T47D (cell line): ENCODE measurements around the gene PRRG3.

Source experiments
- DNase-seq, 2 experiments: peaks; one replicate each; pipeline versions ENCODE4 v3.0.0 to v3.0.0-alpha.2; 2011 to 2012; ENCODE audit warnings: low read depth in 1 of 2, low spot score in 1 of 2
- JUND ChIP-seq: IDR thresholded peaks from 2 replicates; pipeline ENCODE4 v1.6.1; 2012; ENCODE audit warnings: low read depth
- in situ Hi-C: cut with HindIII; loops from 2 replicates; pipeline ENCODE4 v1.10.0; 2016; ENCODE audit warnings: low sequenced_read_pairs, low pct_unique_long_range_greater_than_20kb

PRRG3 gene

DNA sequence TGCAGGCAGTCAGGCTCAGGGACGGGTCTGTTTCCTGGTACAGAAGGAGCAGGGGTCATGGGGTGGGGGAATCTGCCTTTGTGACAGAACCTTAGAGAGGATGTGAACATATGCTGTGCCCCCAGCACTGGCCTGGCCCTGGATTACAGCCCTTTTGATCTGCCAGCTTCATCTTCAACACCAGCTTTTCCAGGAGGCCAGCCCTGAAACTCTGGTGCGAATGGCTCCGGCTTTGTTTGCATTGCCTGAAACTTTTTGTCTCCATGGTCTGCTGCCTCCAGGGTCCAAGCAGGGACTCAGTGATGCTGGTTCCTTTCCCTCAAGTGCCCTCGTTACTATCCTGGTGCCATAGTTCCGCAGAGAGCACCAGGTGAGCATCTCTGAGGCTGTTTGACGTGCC, 41.4 kb downstream of the PRRG3 start:
- in situ Hi-C loops: no loop called here
- no peak for TF ChIP-seq JUND
- DNase-seq: no peak

DNA sequence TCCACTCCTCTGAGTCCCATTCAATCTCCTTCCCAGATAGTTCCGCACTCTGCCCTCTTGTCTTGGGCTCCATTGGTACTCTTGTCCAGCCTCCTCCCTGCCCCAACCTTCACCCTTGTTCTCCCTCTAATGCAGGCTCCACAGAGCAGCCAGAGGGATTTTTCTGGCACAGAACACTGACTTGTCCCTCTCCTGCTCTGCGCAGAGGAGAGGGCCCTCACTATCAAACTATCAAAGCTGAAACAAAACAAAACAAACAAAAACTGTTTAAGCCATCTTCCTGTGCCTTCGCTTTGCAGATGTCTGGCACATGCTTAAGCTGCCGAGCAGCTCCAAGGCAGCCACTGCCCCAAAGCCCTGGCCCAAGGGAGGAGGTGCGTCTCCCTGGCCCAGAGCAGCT, 42.2 kb downstream of the PRRG3 start:
- in situ Hi-C loops: no loop called here
- no peak for DNase-seq
- no peak for TF ChIP-seq JUND

DNA sequence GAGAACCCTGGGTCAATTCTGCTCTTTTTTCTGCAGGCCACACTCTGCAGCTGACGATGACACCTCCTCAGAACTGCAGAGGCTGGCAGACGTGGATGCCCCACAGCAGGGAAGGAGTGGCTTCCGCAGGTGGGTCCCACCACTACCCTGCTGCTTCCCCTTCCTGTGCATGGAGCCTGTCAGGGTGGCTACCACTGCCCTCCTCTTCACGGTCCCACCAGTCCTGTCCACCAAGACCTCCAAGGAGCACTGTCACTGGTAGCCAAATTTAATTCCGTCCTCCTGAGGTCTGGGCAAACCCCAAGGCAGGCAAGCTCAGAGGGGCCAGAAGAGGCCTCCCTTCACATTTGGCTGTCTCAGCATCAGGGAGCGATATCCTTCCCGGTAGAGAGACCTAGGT, 43.5 kb downstream of the PRRG3 start:
- DNase-seq: no peak
- in situ Hi-C loops: no loop called here
- no peak for TF ChIP-seq JUND

DNA sequence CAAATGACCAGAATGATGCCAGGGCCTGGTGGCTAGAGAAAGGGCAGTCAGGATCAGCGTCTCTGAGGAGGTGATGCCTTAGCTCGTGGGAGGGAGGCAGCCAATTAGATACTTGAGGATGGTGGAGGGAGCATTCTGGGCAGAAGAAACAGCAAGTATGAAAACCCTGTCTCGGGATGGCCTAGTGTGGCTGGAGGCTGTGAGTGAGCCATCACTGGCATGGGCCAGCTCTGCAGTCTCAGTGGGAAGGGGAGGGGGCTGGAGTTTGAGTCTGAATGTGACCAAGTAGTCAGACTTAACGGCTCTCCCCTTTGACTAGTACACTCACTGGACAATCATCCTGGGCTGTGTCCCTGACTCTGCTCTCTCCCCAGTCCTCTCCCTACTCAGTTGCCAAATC, 46.3 kb downstream of the PRRG3 start:
- in situ Hi-C loops: no loop called here
- DNase-seq: no peak
- no peak for TF ChIP-seq JUND

DNA sequence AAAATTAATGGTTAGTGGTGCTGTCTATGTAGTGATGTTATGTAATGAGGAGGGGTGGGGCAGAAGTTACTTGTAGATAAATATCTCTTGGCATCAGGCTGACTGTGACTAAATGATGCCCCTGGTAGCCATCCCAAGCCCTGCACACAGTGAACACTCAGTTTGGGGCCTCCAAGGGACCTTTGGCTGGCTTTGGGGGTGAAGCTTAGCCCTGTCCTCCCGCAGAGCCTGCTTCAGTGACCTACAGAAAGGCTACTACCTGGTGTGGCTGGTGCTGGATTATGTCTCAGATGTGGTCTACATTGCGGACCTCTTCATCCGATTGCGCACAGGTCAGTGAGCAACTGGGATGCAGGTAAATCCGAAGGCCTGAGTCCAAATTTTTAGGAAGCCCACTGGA, 47.1 kb downstream of the PRRG3 start:
- TF ChIP-seq JUND: no peak
- in situ Hi-C loops: no loop called here
- DNase-seq: no peak

DNA sequence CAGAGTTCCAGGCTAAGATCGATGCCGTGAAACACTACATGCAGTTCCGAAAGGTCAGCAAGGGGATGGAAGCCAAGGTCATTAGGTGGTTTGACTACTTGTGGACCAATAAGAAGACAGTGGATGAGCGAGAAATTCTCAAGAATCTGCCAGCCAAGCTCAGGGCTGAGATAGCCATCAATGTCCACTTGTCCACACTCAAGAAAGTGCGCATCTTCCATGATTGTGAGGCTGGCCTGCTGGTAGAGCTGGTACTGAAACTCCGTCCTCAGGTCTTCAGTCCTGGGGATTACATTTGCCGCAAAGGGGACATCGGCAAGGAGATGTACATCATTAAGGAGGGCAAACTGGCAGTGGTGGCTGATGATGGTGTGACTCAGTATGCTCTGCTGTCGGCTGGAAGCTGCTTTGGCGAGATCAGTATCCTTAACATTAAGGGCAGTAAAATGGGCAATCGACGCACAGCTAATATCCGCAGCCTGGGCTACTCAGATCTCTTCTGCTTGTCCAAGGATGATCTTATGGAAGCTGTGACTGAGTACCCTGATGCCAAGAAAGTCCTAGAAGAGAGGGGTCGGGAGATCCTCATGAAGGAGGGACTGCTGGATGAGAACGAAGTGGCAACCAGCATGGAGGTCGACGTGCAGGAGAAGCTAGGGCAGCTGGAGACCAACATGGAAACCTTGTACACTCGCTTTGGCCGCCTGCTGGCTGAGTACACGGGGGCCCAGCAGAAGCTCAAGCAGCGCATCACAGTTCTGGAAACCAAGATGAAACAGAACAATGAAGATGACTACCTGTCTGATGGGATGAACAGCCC, 48.6 kb downstream of the PRRG3 start:
- TF ChIP-seq JUND: no peak
- DNase-seq: no peak
- in situ Hi-C loops: no loop called here

DNA sequence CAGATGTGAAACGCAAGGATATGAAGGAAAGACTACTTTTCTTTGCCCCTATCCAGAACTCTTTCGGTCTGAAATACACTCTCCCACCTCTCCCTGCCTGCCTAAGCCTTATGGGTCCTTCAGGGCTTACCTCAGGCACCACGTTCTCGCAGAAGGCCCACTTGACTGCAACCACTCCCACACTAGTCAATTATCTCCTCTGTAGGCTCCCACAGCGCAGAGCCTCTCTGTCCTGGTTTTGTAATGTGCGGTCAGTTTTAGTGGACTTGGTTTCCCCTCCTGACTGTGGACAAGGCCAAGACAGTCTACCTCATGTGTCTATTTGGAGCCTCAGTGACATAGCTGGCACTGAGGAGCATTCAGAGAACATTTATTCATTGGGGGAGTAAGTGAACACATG, 50.4 kb downstream of the PRRG3 start:
- DNase-seq: no peak
- in situ Hi-C loops: no loop called here
- TF ChIP-seq JUND: no peak

DNA sequence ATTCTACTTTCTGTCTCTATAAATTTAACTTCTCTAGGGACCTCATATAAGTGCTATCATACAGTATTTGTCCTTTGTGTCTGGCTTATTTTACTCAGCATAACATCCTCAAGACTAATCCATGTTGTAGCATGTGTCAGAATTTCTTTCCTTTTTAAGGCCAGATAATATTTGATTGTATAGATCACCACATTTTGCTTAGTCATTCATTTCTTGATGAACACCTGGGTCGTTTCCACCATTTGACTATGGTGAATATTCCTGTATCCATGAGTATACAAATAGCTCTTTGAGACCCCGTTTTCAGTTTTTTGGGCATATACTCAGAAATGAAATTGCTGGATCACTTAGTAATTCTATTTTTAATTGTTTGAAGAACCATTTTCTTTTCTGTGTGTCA, 51.2 kb downstream of the PRRG3 start:
- no peak for DNase-seq
- no peak for TF ChIP-seq JUND
- in situ Hi-C loops: no loop called here

DNA sequence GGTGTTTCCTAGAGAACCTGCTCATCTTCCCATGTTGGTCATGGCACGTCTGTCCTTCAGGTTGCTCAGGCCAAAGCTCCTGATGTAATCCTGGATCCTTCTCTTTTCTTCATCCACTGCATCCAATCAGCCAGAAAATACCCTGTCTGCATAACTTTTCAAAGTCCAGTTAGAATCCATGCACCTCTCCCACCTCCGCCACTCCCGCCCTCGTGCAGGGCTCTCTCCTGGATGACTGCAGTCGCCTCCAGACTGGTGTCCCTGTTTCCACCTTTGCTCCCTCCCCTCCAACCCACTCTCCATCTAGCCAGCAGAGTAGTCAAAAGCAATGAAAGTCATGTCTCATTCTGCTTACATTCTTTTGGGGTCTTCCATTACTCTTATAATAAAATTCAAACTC, 55.3 kb downstream of the PRRG3 start:
- in situ Hi-C loops: no loop called here
- TF ChIP-seq JUND: no peak
- DNase-seq: no peak

DNA sequence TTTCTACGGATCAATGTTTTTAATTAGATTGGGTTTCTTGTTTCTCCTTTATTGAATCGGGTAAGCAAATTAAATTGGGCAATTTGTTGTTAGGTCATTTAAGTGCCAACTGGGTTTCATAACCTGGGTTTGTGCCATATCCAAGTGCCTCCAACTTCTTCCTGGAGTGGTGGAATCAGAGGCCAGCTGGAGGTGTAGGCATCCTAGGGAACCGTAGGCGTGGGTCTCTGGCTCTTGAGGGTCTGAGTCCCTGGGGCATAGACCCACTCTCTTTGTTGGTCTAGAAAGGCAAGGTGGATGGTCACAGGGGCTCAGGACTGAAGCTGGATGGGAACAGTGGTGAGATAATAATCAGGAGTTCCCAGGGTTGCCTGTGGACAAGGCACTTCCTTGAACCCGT, 57.6 kb downstream of the PRRG3 start:
- no peak for DNase-seq
- no peak for TF ChIP-seq JUND
- in situ Hi-C loops: no loop called here

DNA sequence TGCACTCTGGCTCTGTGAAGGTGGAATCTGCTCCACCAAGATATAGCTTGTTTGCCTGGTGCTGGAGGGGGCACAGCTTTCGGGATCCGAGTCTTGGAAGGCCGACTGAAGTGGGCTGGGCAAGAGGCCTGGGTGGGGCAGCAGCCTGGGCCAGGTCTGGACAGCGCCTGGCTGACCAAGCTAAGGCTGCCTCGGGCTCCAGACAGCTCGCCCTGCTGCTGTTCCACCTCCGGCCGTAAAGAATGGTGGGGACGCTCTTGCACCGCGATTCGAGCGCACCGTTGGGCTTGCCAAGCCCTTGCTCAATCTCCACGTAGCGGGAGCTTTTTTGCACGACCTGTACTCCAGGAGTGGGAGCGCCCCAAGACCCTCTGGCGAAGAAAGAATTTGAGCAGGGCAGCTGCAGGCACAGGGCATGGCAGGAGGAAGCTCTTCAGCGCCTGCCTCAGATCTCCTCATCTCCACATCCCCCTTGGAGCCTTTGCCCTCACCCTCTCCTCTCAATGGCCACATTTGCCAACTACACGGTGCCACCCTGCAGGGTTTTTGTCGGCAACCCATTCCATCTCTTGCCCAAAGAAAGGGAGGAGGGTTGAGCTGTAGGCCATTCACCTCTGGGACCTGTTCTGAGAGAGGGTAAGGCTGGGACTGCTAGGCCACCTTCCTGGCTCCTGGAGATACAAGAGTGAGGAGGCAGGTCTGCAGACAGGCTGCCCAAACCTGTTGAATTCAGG, 58.2 kb downstream of the PRRG3 start:
- peak; percentile 18 to 48 for DNase-seq
- in situ Hi-C loops: no loop called here
- no peak for TF ChIP-seq JUND

DNA sequence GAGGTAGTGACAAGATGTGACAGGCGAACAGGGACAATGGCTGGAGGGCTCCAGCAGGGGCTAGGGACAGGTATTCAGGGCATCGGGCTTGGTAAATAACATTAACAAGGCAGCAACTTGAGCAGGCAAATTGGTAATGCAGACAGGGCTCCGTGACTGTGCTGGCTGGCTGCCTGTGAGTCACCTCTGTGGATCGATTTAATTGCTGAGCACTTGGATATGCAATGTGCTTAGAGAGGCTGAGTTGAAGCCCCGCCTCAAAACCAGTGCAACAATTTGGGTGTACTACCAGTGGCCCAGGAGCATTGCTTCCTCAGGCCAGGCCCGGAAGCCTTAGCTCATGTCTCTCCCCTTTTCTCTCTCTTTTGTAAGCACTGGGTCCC, 58.8 kb downstream of the PRRG3 start:
- in situ Hi-C loops: no loop called here
- TF ChIP-seq JUND: no peak
- DNase-seq: no peak

DNA sequence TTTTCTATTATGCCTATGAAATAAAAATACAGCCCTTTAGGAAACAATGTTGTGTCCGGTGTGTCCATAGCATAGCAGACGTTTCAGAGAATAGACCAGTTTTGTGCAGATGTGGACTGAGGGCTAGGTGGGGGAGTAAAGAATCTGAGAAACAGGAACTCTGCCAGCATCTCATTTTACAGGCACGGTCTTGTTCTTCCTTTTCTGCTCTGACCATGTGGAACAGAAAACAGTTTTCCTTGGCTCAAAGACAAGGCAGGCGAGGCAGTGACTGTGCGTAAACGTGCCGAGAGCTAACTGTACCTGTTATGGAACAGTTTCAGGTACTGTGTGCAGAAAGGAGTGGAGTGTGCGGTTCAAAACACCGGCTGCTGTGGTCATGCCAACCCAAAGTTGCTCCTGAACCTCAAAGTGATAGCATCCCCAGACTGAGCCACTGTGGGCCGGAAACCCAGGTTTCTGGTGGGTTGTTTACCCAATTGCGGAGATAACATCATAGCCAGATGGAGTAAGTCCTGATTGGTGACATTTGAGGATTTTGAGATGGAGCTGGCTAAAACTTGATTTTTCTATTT, 59.5 kb downstream of the PRRG3 start:
- in situ Hi-C loops: no loop called here
- no peak for TF ChIP-seq JUND
- no peak for DNase-seq
